Measurements from ENCODE around the gene MCM6.

DNA sequence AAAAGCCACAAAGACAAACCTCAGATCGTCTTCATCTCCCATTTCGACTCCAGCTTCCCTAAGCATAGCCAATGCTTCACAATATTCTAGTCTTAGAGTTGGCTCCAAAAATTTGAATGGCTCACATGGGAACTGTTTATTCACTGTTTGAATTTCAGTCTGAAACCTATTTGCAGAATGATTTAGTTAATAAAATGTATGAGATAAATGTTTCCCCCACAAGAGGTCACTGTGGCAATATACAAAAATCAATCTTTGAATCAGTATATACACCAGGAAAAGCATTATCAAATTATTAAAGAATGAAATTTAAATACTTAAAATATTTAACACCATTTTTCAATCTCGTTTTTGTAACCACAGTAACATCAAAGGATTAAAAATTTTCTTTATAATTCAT is 40.0 kb upstream of the MCM6 start:
- TF ChIP-seq, protein P1, sequence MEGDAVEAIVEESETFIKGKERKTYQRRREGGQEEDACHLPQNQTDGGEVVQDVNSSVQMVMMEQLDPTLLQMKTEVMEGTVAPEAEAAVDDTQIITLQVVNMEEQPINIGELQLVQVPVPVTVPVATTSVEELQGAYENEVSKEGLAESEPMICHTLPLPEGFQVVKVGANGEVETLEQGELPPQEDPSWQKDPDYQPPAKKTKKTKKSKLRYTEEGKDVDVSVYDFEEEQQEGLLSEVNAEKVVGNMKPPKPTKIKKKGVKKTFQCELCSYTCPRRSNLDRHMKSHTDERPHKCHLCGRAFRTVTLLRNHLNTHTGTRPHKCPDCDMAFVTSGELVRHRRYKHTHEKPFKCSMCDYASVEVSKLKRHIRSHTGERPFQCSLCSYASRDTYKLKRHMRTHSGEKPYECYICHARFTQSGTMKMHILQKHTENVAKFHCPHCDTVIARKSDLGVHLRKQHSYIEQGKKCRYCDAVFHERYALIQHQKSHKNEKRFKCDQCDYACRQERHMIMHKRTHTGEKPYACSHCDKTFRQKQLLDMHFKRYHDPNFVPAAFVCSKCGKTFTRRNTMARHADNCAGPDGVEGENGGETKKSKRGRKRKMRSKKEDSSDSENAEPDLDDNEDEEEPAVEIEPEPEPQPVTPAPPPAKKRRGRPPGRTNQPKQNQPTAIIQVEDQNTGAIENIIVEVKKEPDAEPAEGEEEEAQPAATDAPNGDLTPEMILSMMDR (IDR thresholded peaks at IDR 0.05), result peak; percentile 34 to 54 (median 39)
- TF ChIP-seq POLR2A (IDR thresholded peaks at IDR 0.05) (no peak), EP300 (IDR thresholded peaks at IDR 0.05) (no peak)
